HG02981 (cell line): ENCODE data around the gene AGRN.

ENCODE experiments used
- ATAC-seq: cut with Tn5 transposase; IDR thresholded peaks from one replicate; pipeline ENCODE4 v1.9.1; 2021; ENCODE audit warnings: mild to moderate bottlenecking, moderate library complexity; ENCODE audit not compliant: unreplicated experiment

Gene AGRN

DNA sequence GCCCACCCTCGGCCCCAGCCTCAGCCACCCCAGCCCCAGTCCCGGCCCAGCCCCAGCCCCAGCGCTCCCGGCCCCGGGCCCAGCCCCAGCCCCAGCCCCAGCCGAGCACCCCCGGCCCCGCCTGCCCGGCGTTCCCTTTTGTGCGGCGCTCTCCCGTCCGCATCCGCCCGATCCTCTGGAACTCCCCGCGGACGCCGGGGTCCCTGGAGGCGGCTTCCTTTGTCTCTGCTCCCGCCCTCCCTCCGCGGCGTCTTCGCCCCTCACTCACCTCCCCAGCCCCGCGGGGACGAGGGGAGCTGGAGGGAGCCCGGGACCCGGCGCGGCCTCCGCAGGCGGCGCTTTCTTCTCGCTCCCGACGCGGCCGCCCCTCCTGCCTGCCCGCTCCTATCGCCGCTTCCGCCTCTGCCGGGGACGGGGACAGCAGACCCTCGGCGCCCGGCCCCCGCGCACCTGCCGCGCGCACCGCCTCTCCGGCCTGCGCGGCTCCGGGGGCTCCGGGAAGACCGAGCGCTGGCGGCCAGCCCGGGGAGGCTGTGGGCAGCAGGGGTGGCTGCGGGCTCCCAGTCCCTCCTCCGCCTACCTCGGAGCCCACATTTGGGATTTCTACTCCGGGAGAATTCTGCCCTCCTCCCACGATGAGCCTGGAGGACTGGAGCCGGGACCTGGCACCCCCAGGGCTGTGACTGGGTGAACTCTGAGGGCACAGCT, 14.0 kb downstream of the AGRN start:
- no peak for ATAC-seq

DNA sequence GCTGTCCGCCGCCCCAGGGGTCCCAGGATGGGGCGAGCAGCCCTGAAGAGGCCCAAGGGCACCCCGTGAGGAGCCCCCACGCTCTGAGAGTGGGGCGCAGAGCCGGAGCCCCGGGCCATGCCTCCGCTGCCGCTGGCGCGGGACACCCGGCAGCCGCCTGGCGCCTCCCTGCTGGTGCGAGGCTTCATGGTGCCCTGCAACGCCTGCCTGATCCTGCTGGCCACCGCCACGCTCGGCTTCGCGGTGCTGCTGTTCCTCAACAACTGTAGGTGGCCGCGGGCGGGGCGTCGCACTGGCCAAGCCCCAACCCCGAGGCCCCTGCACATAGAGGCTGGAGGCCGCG, 14.5 kb downstream of the AGRN start:
- no peak for ATAC-seq

DNA sequence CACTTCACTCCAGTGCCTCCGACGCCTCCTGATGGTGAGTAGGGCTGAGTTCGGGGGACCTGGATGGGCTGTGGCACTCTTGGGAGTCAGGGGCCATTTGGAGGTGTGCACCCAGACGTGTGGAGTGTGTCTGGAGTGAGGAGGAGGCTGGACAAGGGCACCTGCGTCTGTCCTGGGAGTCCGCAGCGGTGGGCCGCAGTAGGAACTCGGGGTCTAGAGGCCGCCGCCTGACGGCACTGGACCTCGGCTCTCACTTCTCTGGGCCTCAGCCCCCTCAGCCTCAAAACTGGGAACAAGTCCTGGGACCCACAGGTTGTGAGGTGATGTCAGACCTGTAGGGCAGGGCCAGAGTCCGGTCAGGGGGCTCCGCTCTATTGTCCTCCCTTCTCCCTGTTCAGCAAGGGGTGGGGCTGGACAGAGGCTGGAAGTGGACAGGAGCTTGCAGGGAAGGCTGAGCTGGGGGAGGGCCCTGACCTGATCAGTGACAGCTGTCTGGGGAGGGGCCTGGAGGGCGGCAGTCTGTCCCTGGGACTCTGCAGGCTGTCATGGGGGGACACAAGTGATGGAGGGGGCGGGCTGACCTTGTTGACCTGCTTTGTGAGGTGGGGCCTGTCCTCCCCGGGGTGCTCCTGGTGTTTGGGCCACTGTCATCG, 15.5 kb downstream of the AGRN start:
- no peak for ATAC-seq

DNA sequence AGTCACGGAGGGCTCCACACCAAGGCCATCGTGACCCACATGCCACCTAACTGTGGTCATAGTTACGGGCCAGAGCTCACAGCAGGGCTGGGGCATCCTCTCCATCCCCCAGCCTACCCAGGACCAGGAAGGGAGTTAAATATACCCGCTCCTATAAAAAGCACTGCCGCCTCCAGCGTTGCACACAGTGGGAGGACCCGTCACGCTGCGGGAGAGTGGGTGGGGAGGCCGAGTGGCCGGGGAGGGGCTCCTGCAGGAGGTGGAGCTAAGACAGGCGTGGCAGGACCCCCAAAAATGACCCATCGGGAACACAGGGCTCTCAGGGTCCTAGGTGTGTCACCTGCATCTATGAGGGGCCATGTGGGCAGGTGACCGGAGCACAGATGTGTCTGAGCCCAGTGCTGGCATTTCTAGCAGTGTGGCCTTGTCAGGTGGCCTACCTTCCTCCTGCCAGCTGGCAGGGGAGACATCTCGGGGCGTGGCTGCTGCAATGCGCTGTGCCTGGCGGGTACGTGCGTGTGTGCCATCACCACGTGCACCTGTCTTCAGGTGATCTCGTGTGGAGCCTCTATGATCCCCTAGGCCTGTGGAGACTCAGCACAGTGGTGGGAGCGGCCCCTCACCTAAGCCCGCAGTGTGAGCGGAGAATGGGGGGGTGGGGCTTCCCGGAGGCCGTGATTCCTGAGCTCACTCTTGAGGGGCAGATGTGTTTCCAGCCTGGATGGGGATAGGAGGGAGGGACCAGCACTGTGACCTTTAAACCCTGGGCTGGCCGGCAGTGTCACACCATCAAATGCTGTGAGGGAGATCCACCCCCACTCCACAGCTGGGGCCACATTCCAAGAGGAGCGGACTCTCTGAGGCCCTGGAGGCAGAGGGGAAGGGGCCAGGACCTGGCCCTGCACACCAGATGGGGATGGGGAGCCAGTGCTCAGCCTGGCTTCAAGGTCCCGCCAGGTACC, 17.7 kb downstream of the AGRN start:
- no peak for ATAC-seq

DNA sequence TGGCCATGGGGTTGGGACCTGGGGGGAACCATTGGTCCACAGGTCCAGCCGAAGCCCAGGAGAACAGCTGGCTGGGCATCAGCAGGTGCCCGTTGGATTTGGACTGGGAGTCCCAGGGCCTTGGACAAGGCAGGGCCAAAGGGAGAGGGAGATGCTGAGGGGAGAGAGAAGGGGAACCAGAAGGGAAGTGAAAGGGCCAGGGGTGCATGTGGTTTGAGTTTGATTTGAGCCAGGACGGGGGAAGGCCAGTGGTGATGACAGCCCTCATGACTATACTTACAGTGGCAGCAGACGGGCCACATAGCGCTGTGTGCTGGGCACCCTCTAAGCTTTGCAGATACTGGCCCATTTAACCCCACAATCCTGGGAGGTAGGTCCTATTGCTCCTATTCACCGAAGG, 18.8 kb downstream of the AGRN start:
- peak; percentile 61 for ATAC-seq

DNA sequence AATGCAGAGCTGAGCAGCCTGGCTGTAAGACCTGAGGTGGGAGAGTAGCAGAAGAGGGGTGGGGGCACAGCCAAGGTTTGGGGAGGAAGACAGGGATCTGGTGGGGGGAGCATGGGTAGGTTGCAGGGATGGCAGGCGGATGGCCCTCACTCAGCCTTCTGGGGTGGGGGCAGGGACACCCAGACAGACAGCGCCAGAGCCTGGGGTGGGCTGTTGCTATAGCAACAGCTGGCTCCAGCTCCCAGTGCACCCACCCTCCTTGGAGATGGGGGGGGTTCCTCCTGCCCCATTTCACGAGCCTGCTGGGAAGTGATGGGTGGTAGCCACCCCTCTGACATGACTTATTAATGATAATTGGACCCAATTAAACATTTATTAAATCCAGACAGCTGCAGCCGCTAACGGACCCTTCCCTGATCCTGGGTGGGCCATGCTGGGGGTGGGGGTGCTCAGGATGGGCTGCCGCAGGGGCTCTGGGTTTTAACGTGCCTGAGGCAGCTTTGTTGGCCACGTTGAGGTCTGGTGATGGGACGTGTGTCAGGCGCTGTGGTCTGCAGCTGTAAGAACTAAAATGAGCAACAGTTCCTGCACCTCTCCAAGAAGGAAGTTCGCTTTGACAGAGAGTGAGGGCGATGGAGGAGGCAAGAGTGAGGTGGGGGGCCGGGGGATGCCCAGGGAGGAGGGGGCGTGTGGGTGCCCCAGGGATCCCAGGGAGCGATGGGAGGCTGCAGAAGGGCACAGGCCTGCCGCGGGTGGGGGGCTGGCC, 19.4 kb downstream of the AGRN start:
- ATAC-seq = no peak

DNA sequence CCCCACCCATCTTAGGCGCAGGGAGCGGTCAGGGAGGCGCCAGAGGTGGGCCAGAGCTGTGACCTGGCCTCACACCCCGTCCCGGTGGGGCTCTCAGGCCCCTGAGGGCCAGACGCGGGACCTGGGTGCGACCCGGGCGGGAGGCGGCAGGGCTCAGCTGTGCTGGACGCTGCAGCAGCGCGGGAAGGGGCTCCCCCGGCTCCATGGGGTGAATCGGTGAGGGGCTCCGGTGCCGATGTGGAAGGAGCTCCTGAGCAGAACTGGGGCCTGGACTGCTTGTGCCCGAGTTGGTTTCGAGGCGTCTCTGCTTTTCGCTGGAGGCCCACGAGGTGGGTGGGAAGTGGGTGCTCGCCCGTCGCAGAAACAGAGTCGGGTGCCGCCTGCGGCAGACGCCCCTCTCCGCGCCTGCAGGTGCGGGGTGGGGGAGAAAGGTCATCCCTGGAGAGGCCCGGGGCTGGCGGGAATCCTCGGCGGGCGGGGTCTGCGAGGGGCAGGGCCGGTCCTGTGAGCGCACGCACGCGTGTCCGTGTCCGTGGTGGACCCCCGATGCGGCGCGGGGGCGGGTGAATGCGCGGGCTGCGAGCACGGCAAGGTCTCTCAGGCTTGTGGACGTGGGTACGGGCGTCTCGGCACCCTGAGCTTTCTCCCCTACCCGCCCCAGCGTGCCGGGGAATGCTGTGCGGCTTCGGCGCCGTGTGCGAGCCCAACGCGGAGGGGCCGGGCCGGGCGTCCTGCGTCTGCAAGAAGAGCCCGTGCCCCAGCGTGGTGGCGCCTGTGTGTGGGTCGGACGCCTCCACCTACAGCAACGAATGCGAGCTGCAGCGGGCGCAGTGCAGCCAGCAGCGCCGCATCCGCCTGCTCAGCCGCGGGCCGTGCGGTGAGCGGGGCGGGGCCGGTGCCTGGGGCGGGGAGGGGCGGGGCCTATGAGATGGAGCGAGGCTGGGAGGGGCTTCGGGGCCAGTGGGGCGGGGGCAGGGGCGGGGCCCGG, 20.4 kb downstream of the AGRN start:
- peak; percentile 42 for ATAC-seq

DNA sequence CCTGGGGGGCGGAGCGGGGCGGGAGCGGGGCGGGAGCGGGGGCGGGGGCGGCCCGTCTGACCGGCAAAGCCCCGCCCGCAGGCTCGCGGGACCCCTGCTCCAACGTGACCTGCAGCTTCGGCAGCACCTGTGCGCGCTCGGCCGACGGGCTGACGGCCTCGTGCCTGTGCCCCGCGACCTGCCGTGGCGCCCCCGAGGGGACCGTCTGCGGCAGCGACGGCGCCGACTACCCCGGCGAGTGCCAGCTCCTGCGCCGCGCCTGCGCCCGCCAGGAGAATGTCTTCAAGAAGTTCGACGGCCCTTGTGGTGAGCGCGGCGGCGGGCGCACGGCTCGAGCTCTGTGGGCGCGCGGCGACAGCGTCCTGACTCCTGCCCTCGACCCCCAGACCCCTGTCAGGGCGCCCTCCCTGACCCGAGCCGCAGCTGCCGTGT, 21.2 kb downstream of the AGRN start:
- no peak for ATAC-seq

DNA sequence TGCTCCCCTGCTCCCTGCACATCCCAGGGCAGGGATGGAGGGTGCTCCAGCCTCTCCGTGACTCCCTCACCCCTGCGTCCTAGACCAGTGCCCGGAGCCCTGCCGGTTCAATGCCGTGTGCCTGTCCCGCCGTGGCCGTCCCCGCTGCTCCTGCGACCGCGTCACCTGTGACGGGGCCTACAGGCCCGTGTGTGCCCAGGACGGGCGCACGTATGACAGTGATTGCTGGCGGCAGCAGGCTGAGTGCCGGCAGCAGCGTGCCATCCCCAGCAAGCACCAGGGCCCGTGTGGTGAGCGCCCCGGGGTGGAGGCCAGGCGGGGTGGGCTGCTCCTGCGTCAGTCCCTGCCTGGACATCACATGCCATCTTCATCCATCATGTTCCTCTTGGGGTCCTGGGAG, 22.0 kb downstream of the AGRN start:
- no peak for ATAC-seq

DNA sequence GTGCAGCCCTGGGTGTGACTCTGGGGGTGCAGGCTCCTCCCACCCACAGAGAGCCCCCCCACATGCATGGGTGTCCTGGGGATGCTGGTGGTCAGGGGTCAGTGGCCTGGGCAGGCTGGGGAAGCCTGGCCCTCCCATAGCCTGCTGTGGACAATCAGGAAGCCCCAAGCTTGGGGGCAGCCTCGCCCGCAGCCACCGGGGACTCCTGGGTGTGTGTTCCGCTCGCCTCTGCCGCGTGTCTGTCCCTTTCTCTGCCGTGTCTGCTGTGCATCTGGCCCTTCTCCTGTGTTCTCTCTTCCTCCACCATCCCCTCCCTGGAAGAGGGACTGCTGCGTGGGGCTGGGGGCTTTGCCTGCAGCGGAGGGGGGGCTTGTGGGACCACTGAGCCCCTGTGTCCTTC, 22.9 kb downstream of the AGRN start:
- no peak for ATAC-seq

DNA sequence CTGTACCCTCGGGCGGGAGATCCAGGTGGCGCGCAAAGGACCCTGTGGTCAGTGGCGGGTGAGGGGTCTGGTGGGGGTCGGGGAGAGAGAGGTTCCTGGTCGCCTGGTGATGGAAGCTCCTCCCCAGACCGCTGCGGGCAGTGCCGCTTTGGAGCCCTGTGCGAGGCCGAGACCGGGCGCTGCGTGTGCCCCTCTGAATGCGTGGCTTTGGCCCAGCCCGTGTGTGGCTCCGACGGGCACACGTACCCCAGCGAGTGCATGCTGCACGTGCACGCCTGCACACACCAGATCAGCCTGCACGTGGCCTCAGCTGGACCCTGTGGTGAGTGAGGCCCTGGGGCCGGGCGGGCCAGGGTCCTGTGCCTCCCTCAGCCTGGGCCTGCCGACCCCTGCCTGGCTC, 23.5 kb downstream of the AGRN start:
- no peak for ATAC-seq

DNA sequence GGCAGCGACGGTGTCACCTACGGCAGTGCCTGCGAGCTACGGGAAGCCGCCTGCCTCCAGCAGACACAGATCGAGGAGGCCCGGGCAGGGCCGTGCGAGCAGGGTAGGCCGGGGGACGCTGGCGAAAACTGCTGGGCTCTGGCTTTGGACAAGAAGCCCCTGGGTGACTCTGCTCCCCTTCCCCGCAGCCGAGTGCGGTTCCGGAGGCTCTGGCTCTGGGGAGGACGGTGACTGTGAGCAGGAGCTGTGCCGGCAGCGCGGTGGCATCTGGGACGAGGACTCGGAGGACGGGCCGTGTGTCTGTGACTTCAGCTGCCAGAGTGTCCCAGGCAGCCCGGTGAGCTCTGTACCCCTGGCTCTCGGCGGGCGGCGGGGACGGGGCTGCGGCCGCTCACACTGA, 24.0 kb downstream of the AGRN start:
- no peak for ATAC-seq

DNA sequence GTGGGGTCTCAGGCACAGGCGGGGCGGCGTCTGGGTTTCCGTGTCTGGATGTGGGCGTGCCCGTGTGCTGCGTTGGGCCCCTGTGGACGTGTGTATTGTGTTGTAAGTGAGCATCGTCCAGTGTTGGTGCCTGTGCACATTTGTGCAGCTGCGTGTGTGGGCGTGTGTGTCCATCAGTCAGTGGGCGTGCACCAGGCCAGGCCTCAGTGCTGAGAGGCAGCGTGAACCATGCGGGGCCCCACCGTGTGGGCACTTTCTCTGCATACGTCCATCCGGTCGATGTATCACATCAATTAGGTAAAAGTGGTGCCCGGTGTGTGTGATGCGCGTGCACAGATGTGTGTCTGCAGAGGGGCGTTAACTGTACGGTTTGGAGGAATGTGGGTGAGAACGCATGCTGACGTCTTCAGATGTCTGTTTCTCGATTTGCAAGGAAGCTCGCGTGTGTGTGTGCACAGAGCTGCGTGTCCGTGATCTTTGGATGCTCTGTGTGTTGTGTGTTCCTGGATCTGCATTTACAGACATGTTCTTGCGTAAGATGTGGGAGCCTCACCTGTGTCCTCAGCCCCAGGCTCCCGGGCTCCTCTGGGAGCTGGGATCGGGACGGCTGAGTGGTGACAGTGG, 24.6 kb downstream of the AGRN start:
- ATAC-seq = no peak

DNA sequence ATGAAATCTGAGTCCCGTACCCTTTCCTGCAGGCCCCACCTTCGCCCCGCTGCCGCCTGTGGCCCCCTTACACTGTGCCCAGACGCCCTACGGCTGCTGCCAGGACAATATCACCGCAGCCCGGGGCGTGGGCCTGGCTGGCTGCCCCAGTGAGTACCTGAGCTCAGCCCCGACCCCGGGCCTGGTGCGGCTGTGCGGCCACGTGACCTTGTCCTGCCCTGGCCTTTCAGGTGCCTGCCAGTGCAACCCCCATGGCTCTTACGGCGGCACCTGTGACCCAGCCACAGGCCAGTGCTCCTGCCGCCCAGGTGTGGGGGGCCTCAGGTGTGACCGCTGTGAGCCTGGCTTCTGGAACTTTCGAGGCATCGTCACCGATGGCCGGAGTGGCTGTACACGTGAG, 25.2 kb downstream of the AGRN start:
- ATAC-seq = no peak

DNA sequence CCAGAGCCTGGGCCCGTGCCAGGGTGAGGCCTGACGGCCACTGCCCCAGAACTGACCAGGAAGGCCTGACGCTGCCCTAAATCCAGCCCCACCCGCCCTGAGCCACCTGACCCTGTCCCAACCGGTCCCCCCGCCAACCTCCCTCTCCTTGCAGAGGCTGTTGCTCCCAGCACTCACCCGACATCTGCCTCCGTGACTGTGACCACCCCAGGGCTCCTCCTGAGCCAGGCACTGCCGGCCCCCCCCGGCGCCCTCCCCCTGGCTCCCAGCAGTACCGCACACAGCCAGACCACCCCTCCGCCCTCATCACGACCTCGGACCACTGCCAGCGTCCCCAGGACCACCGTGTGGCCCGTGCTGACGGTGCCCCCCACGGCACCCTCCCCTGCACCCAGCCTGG, 26.3 kb downstream of the AGRN start:
- no peak for ATAC-seq

DNA sequence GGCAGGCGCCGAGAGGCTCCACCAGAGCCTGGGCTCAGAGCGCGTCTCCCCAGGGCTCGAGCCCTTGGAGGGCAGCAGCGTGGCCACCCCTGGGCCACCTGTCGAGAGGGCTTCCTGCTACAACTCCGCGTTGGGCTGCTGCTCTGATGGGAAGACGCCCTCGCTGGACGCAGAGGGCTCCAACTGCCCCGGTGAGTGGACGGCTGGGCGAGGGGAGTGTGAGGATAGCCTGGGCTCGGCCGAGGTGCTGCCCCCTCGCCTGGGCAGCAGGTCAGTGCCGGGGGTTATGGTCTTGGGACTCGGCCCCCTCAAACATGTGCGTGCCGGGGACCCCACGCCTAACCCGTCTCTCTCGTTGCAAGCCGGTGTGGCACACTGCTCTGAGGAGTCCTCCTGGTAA, 26.8 kb downstream of the AGRN start:
- ATAC-seq = no peak

DNA sequence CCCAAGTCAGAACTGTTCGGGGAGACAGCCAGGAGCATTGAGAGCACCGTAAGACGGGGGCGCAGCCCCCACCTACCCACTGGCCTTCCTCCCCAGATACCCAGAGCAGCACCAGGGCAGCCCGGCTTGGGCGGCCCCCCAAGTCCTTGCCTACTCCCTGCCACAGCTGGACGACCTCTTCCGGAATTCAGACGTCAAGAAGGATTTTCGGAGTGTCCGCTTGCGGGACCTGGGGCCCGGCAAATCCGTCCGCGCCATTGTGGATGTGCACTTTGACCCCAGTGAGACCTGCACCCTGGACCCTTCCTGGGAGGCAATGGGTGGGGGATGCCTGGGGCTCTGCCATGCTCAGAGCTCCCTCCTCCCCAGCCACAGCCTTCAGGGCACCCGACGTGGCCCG, 27.5 kb downstream of the AGRN start:
- no peak for ATAC-seq

DNA sequence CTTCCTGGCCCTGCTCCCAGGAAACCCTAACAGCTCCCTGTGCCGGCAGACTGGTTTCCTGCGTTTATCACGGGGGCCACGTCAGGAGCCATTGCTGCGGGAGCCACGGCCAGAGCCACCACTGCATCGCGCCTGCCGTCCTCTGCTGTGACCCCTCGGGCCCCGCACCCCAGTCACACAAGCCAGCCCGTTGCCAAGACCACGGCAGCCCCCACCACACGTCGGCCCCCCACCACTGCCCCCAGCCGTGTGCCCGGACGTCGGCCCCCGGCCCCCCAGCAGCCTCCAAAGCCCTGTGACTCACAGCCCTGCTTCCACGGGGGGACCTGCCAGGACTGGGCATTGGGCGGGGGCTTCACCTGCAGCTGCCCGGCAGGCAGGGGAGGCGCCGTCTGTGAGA, 28.0 kb downstream of the AGRN start:
- no peak for ATAC-seq

DNA sequence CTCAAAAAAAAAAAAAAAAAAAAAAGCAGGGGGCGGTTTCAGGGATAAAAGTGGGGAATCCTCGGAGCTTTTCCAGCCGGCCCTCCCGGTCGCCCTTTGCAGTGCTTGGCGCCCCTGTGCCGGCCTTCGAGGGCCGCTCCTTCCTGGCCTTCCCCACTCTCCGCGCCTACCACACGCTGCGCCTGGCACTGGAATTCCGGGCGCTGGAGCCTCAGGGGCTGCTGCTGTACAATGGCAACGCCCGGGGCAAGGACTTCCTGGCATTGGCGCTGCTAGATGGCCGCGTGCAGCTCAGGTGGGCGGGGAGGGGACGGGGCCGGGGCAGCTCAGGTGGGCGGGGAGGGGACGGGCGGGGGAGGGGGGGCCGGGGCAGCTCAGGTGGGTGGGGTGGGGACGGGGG, 28.8 kb downstream of the AGRN start:
- no peak for ATAC-seq
